H1 (cell line): ENCODE data around the gene CYP26A1. TPM values are rescaled to one million over a fixed set of nuclear protein-coding genes. Genes with fewer than 3 reads are reported as not detected.

ENCODE experiments used
- CTCF ChIA-PET: fragments of 300-600 bp; sonication (Branson Sonifier 250); formaldehyde crosslinking; loops from one replicate; lab custom pipeline; 2021; ENCODE audit not compliant: partially characterized antibody; lab: Charles Lee
- POLR2A ChIA-PET: fragments of 300-600 bp; sonication (Branson Sonifier 250); formaldehyde crosslinking; loops from one replicate; lab custom pipeline; 2021; ENCODE audit warnings: inconsistent platforms; ENCODE audit not compliant: partially characterized antibody; lab: Charles Lee
- DNase-seq, 2 experiments: peaks; one replicate each; pipeline versions ENCODE4 v3.0.0 to v3.0.0-alpha.2; 2010 to 2022; ENCODE audit warnings: low spot score in 2 of 2, low read depth in 1 of 2, mixed read lengths in 1 of 2
- FAIRE-seq: peaks from 2 replicates; lab custom pipeline; 2011; peaks lifted over from hg19 to GRCh38; lab: Jason Lieb, UNC
- H2AFZ ChIP-seq: 2 replicates; pipeline ENCODE4 v1.8.1; 2012; ENCODE audit warnings: low read length, inconsistent platforms
- H2AK5ac ChIP-seq: 2 replicates; pipeline ENCODE4 v1.6.1; 2013; ENCODE audit warnings: low read depth, low read length
- H2BK120ac ChIP-seq: replicated peaks from 2 replicates; pipeline ENCODE3; 2013; ENCODE audit warnings: low read depth, low read length, inconsistent platforms
- H2BK12ac ChIP-seq: 2 replicates; pipeline ENCODE4 v1.6.1; 2013; ENCODE audit warnings: low read depth, low read length
- H2BK15ac ChIP-seq: 2 replicates; pipeline ENCODE4 v1.6.1; 2013; ENCODE audit warnings: low read length
- H2BK20ac ChIP-seq: 2 replicates; pipeline ENCODE4 v1.6.1; 2013; ENCODE audit warnings: low read length
- H2BK5ac ChIP-seq: 2 replicates; pipeline ENCODE4 v1.6.1; 2013; ENCODE audit warnings: low read depth, low read length
- H3K14ac ChIP-seq: 2 replicates; pipeline ENCODE4 v1.6.1; 2013; ENCODE audit warnings: inconsistent platforms; ENCODE audit not compliant: insufficient read length
- H3K18ac ChIP-seq: 2 replicates; pipeline ENCODE4 v1.6.1; 2013; ENCODE audit warnings: low read length; ENCODE audit errors: extremely low read depth
- H3K23ac ChIP-seq: 2 replicates; pipeline ENCODE4 v1.6.1; 2013; ENCODE audit warnings: inconsistent platforms; ENCODE audit not compliant: insufficient read length
- H3K23me2 ChIP-seq: 2 replicates; pipeline ENCODE4 v1.6.1; 2013; ENCODE audit warnings: low read depth, low read length
- H3K27ac ChIP-seq: 2 replicates; pipeline ENCODE4 v1.6.1; 2011; ENCODE audit warnings: low read depth, low read length, inconsistent platforms
- H3K27me3 ChIP-seq, 4 experiments: replicated peaks in 1 of 4; 1 replicate in 1 of 4; 2 replicates in 3 of 4; pipeline versions ENCODE4 v1.6.1 to v1.8.1; 2011 to 2013; ENCODE audit warnings: low read length in 3 of 4, mild to moderate bottlenecking in 3 of 4, inconsistent platforms in 2 of 4, mixed read lengths in 2 of 4, moderate library complexity in 1 of 4; ENCODE audit not compliant: control insufficient read depth in 3 of 4, insufficient read depth in 3 of 4; ENCODE audit errors: extremely low read depth in 1 of 4
- H3K36me3 ChIP-seq, 4 experiments: 2 replicates each; pipeline versions ENCODE4 v1.6.1 to v1.8.1; 2011 to 2013; ENCODE audit warnings: mild to moderate bottlenecking in 4 of 4, low read length in 3 of 4, moderate library complexity in 2 of 4, control low read depth in 1 of 4, inconsistent platforms in 1 of 4; ENCODE audit not compliant: insufficient read depth in 4 of 4, control insufficient read depth in 2 of 4
- H3K4ac ChIP-seq: replicated peaks from 2 replicates; pipeline ENCODE3; 2013; ENCODE audit warnings: low read length, low read depth, mixed read lengths, inconsistent platforms; ENCODE audit not compliant: insufficient read length
- H3K4me1 ChIP-seq, 4 experiments: replicated peaks in 1 of 4; 1 replicate in 1 of 4; 2 replicates in 3 of 4; pipeline versions ENCODE4 v1.6.1 to v1.8.1; 2011 to 2013; ENCODE audit warnings: low read length in 3 of 4, inconsistent platforms in 2 of 4, mixed read lengths in 1 of 4; ENCODE audit not compliant: insufficient read depth in 4 of 4, control insufficient read depth in 3 of 4
- H3K4me2 ChIP-seq, 2 experiments: 2 replicates each; pipeline versions ENCODE4 v1.6.1 to v1.8.1; 2011 to 2013; ENCODE audit warnings: low read depth in 2 of 2, low read length in 2 of 2, control low read depth in 1 of 2, inconsistent platforms in 1 of 2, mild to moderate bottlenecking in 1 of 2; ENCODE audit not compliant: insufficient read depth in 1 of 2
- H3K4me3 ChIP-seq, 4 experiments: fragments of 200-600, 300-600 bp in 1 of 4; sonication (generic), shearing (Covaris generic), sonication (Bioruptor Twin) in 1 of 4; 2 replicates each; pipeline versions ENCODE4 v1.5.1 to v1.8.1; 2011 to 2016; ENCODE audit warnings: low read length in 4 of 4, low read depth in 3 of 4, control low read depth in 2 of 4, inconsistent platforms in 2 of 4, mild to moderate bottlenecking in 2 of 4, mixed read lengths in 1 of 4, moderate library complexity in 1 of 4; ENCODE audit not compliant: insufficient read depth in 2 of 4; ENCODE audit errors: extremely low read depth in 1 of 4
- H3K56ac ChIP-seq: replicated peaks from 2 replicates; pipeline ENCODE3; 2013; ENCODE audit warnings: low read depth, mild to moderate bottlenecking, mixed read lengths, low read length, inconsistent platforms; ENCODE audit not compliant: insufficient read length
- H3K79me1 ChIP-seq: 2 replicates; pipeline ENCODE4 v1.6.1; 2013; ENCODE audit warnings: low read depth, low read length, control low read depth
- H3K79me2 ChIP-seq, 2 experiments: 2 replicates each; pipeline versions ENCODE4 v1.6.1 to v1.8.1; 2012 to 2013; ENCODE audit warnings: low read length in 2 of 2, mild to moderate bottlenecking in 2 of 2, inconsistent platforms in 1 of 2; ENCODE audit not compliant: insufficient read depth in 2 of 2, control insufficient read depth in 1 of 2
- H3K9ac ChIP-seq, 4 experiments: replicated peaks in 1 of 4; 1 replicate in 1 of 4; 2 replicates in 3 of 4; pipeline versions ENCODE4 v1.6.1 to v1.8.1; 2011 to 2013; ENCODE audit warnings: low read depth in 3 of 4, low read length in 3 of 4, control low read depth in 2 of 4, mild to moderate bottlenecking in 2 of 4, moderate library complexity in 2 of 4, inconsistent platforms in 1 of 4; ENCODE audit errors: extremely low read depth in 1 of 4
- H3K9me3 ChIP-seq, 2 experiments: 2 replicates each; pipeline versions ENCODE4 v1.6.1 to v1.8.1; 2012 to 2013; ENCODE audit warnings: mild to moderate bottlenecking in 2 of 2, moderate library complexity in 2 of 2, control low read depth in 1 of 2, inconsistent platforms in 1 of 2, low read depth in 1 of 2, low read length in 1 of 2, mixed read lengths in 1 of 2; ENCODE audit not compliant: insufficient read depth in 2 of 2
- H4K20me1 ChIP-seq, 2 experiments: replicated peaks in 1 of 2; 2 replicates each; pipeline versions ENCODE3 to v1.8.1; 2011 to 2013; ENCODE audit warnings: inconsistent platforms in 2 of 2, low read length in 2 of 2, mild to moderate bottlenecking in 1 of 2; ENCODE audit not compliant: insufficient read depth in 2 of 2, control insufficient read depth in 1 of 2
- H4K5ac ChIP-seq: 2 replicates; pipeline ENCODE4 v1.6.1; 2013; ENCODE audit warnings: low read length, low read depth, mixed read lengths, inconsistent platforms; ENCODE audit not compliant: insufficient read length
- H4K8ac ChIP-seq: 2 replicates; pipeline ENCODE4 v1.8.0; 2013; ENCODE audit warnings: mild to moderate bottlenecking, moderate library complexity, low read length, inconsistent platforms; ENCODE audit not compliant: insufficient read depth; ENCODE audit errors: extremely low read depth
- H4K91ac ChIP-seq: replicated peaks from 2 replicates; pipeline ENCODE3; 2013; ENCODE audit warnings: low read length, mixed read lengths, inconsistent platforms; ENCODE audit not compliant: insufficient read length
- BRCA1 ChIP-seq: IDR thresholded peaks from 2 replicates; pipeline ENCODE4 v1.6.1; 2012; ENCODE audit warnings: low read depth, low read length, improper control_type of control experiment
- EZH2 ChIP-seq: fragments of 200-600 bp; sonication (generic); IDR thresholded peaks from 2 replicates; pipeline ENCODE4 v1.7.1; 2012; ENCODE audit warnings: low read depth, mild to moderate bottlenecking, moderate library complexity, low read length, inconsistent platforms; ENCODE audit not compliant: severe bottlenecking
- WGBS, 2 experiments: shearing (Covaris generic) in 1 of 2; methylation state at CpG; one replicate each; pipeline versions ENCODE4 v1.1.6 to v1.1.7; 2013 to 2015; ENCODE audit warnings: low lambda C conversion rate in 2 of 2, mixed read lengths in 2 of 2, inconsistent platforms in 1 of 2, low coverage in 1 of 2, missing lambda C conversion rate in 1 of 2; ENCODE audit not compliant: insufficient replicate concordance in 2 of 2, insufficient coverage in 1 of 2, insufficient read length in 1 of 2; ENCODE audit errors: extremely low coverage in 1 of 2, missing lambda C conversion rate in 1 of 2; 5-methylcytosine and 5-hydroxymethylcytosine counted together
- polyA plus RNA-seq, 7 experiments: library from polyadenylated mRNA; depleted of rRNA in 3 of 7; stranded (reverse) in 5 of 7; unstranded in 2 of 7; fragments of >200 nt in 5 of 7; fragments of 200-250 nt in 2 of 7; gene quantifications; 1 replicate in 5 of 7; 2 replicates in 1 of 7; 4 replicates in 1 of 7; pipeline versions ENCODE4 v1.2.1 to v1.2.3, GENCODE V29; 2011 to 2013; ENCODE audit warnings: missing spikeins in 2 of 7, mixed read lengths in 2 of 7
- total RNA-seq: library from RNA; stranded (reverse); fragmentation: NEBNext Ultra II Directional; extraction: Animal tissue kit (Norgen Biotek cat#: 25700); gene quantifications from 2 replicates; pipeline ENCODE4 v1.2.1, GENCODE V29; 2021

Gene CYP26A1
- total and polyA plus RNA-seq, 2 of the 8 experiments (the other 6 are each of a cell fraction or from before 2014, with no cell fraction given) = 5.0 to 9.1 TPM

GRCh38 chr10:93069245-93069561 is 4.5 kb upstream of the CYP26A1 start:
- CTCF ChIA-PET = interaction anchor here (0.8 to 14.8 kb wide), 10 partner anchors 6 to 330 kb away, joined by 3 to 147 read pairs (median 8); partner anchors contain the start of gene CYP26C1
- no peak overlapping the region for H2BK20ac ChIP-seq
- DNase-seq = no peak

More at GRCh38 chr10:93069245-93069561, 4.5 kb upstream of the CYP26A1 start:
- H3K27me3 ChIP-seq = peaks cover 92 to 100% (median 99%) of the 10 kb centered on the region in 4 experiments
- no peaks in the 10 kb centered on the region for H3K9me3 ChIP-seq
- H3K18ac ChIP-seq = no peak overlapping the region
- H2AFZ ChIP-seq = no peak overlapping the region
- H3K79me1 ChIP-seq = no peaks in the 10 kb centered on the region
- peaks cover 0 to 33% (median 24%) of the 10 kb centered on the region in 4 experiments; a peak in 6 of 7 replicates for H3K4me1 ChIP-seq
- whole genome bisulfite sequencing, 2 experiments = 26% methylated on average over 10 of the region's 10 CpGs; no CpG with 5 or more reads in 1 of the 2 experiments
- H3K56ac ChIP-seq = no peak overlapping the region
- H2BK120ac ChIP-seq = no peak overlapping the region
- TF ChIP-seq BRCA1 (no peak), EZH2 (peak; percentile 1)
- TF ChIP-seq, all 59 proteins: peak for 1
- Histone ChIP-seq H4K8ac (no peak overlapping the region), H2BK5ac (no peak overlapping the region), H3K36me3 (peaks cover 0 to 6% (median 1%) of the 10 kb centered on the region in 4 experiments; a peak in 1 of 8 replicates), H3K4ac (no peak overlapping the region), H3K4me2 (peak overlapping the region; percentile 84 to 88; a peak in 3 of 4 replicates), H4K91ac (no peak overlapping the region), H3K79me2 (no peaks in the 10 kb centered on the region), H2BK15ac (no peak overlapping the region), H2AK5ac (no peak overlapping the region), H3K27ac (no peak overlapping the region), H3K4me3 (peak overlapping the region in 2 of 4 experiments; percentile 32 to 52; a peak in 2 of 8 replicates), H3K23ac (no peak overlapping the region), H2BK12ac (no peak overlapping the region), H3K9ac (no peak overlapping the region), H4K5ac (no peak overlapping the region), H3K23me2 (peaks cover 16% of the 10 kb centered on the region; the same call in 1 of the 2 replicates), H4K20me1 (peaks cover 9 to 32% of the 10 kb centered on the region in 2 experiments), H3K14ac (no peak overlapping the region)
- POLR2A ChIA-PET = no interaction called here
- FAIRE-seq = no peak
